GM19351 (cell line): Measurements from ENCODE around the gene HBS1L.
A peak's percentile ranks its signal among the peaks of the same experiment; 100 is the strongest.

ENCODE experiments used
- ATAC-seq: cut with Tn5 transposase; IDR thresholded peaks from one replicate; pipeline ENCODE4 v1.9.1; 2021; ENCODE audit warnings: mild to moderate bottlenecking, moderate library complexity; ENCODE audit not compliant: unreplicated experiment

The HBS1L gene

DNA sequence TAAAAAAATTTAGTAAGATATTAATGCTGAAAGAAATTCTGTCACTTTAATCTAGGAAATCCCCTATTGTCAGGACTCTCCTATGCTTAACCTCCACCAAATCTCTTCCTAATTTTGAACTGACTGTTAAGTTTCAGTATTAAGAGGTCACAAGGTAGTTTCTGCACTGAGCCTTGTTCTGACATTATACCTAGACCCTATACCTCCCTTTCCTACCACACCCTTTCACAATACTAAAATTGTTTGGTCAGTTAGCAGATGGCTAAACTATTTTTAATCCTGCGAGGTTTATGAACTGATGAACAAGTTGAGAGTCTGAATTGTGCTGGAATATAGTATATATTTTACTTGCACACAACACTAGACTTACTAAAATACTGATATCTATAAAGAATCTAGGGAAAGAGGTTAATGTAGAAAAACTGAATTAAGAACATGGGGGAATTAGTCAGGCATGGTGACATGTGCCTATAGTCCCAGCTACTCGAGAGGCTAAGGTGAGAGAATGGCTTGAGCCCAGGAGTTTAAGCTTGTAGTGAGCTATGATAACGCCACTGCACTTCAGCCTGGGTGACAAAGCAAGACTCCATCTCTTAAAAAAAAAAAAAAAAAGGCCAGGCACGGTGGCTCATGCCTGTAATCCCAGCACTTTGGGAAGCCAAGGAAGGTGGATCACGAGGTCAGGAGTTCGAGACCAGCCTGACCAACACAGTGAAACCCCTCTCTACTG is 51.5 kb downstream of the HBS1L start:
- peak; percentile 94 for ATAC-seq

DNA sequence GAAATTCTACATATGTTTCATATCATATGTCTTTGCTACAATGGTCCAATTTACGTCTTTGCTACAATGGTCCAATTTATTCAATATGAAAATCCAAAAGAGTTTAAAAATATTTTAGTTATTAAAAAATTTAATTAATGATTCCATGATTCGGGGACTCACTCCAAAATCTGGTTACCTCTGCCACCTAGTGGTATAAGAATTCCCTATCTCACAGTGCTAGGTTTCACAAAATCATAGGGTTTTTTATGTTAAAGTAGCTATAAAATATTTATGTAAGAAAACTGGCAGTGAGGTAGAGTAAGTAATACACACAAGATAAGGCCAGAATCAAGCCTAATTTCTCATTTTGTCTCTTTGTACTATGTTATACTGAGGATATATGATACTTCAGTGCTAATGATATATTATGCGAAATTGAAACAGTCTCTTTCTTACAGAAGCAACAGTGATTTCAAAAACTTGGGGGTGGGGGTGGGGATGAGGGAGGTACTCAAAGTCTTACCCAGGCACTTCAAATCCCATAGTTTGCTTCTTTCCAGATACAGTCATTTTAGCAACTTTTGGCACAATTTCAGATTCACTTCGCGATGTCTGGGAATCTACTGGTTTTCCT is 52.3 kb downstream of the HBS1L start:
- ATAC-seq: no peak

DNA sequence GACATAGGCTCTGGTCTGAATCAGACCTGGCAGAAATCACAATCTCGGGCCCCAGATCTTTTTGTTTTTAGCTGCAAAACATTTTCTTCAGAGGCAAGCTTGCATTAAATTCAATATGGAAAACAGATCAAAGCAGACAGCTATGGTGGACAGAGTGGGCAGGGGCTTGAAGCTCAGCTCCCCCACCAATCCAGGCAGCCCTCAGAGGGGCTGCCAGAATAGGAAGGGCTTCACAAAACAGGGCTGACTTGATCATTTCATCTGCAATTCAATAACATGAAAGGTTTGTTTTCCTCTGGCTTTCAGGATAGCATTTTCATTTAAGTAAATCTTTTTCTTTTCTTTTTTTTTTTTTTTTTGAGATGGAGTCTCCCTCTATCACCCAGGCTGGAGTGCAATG is 55.5 kb downstream of the HBS1L start:
- no peak for ATAC-seq

DNA sequence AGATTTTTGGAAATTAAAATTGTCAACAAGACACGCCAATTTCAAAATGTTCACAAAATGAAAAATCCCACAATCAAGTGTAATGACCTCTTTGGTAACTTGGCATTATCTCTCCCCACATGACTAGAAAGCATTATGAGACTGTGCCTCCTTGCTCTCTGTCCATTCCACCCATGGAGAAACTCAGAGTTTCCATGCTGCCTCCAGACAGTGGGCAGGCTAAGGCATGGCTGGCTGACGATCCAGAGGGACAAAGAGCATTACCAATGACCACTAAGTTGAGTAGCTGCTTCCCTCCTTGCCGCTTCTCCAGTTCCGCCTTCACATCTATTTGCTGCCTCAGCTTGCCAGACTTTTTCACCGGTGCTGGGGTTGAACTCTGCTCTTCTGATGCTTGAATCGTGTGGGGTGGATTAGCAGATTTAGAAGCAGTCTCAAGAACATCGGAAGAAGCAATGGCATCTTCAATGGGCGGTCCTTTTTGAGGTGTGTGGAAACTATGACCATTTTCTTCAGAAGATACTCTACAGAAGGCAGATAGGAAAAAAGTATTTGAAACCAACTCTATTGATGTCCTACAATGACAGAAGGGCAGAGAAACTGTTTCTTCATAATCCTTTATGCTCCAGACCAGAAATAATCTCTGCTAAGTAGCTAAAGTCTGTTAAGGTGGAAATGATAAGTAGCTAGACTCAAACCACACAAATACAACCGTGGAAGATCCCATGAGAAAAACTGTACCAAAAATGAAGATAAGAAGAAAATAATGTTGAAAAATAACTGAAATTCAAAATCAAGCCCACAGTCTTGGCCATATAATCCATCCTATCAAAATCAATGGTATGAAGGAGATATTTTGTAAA is 57.3 kb downstream of the HBS1L start:
- ATAC-seq: no peak

GRCh38 chr6:134995536-134995935 is 59.1 kb downstream of the HBS1L start:
- no peak for ATAC-seq

DNA sequence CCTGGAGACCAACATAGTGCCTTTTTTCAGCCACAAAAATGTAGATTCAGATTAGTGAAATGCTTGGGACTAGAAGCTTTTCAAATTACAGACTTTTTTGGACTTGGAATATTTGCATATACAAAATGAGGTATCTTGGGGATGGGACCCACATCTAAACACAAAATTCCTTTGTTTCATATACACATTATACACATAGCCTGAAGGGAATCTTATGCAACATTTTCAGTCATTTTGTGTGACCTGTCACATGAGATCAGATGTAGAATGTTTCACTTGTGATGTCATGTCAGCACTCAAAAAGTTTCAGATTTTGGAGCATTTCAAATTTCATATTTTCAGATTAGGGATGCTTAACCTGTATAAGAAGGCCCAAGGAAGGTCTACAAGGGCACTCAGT is 60.2 kb downstream of the HBS1L start:
- ATAC-seq: no peak

DNA sequence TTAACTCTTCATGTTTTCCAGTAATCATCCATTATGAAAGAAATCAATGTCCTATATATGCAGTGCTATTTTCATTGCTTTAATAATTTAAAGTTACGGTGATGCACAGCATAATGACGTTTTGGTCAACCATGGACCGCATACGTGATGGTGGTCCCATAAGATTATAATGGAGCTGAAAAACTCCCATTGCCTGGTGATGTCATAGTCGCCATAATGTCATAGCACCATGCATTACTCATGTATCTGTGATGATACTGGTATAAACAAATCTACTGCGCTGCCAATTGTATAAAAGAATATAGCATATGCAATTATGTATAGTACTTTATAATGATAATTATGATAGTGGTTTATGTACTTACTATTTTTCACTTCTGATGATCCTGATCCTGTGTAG is 62.5 kb downstream of the HBS1L start:
- ATAC-seq: no peak

- ATAC-seq: no peak
These were observed 64.4 kb downstream of the HBS1L start for GRCh38 chr6:134990262-134990661.

- ATAC-seq: no peak
These were observed 69.8 kb downstream of the HBS1L start for GRCh38 chr6:134984821-134985220.

GRCh38 chr6:134983823-134984222 is 70.8 kb downstream of the HBS1L start:
- no peak for ATAC-seq

DNA sequence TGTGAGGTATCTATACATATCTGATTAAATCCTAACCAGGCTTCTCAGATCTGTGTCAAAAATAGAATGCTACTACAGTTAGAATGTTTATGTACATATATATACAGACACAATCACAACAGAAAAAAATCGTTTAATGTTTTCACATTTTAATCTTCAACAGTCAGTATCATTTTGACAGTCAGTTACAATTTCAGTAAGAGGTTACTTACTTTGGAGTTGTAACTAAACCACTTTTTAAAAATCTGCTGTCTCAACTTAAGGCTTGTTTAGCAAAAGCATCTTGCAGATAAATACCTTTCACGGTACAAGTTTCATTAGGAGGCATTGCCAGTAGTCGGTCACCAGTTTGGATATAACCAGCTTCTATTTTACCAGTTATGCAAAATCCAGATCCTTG is 72.5 kb downstream of the HBS1L start:
- ATAC-seq: no peak

- ATAC-seq: no peak
These were observed 73.8 kb downstream of the HBS1L start for GRCh38 chr6:134980846-134981245.

DNA sequence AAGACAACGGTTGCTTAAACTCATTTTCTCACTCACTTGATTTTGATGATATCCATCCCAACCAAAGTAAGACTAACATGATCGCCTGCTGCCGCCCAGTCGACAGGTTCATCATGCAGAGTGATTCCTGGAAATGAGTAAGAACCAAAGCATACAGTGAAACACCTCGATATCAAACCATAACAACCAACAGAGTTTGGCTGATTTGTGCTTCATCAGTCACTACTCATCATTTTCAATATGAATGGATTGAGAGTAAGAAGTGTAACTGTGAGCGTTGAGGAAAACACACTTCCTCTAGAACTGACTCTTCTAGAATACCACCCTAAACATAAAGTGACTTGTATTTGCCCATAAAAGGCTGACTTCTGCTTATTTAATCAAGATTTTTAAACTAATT is 75.5 kb downstream of the HBS1L start:
- peak; percentile 87 for ATAC-seq

DNA sequence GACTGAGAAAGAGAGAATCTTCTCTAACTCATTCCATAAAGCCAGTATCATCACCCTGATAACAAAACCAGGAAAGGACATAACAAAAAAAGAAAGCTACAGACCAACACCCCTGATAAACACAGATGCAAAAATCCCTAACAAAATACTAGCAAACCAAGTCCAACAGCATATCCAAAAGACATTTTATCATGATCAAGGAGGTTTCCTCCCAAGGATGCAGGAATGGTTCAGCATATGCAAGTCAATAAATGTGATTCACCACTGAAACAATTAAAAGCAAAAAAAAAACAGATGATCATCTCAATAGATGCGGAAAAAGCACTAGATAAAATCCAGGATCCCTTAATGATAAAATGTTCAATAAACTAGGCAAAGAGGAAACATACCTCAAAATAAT is 80.3 kb downstream of the HBS1L start:
- ATAC-seq: no peak

DNA sequence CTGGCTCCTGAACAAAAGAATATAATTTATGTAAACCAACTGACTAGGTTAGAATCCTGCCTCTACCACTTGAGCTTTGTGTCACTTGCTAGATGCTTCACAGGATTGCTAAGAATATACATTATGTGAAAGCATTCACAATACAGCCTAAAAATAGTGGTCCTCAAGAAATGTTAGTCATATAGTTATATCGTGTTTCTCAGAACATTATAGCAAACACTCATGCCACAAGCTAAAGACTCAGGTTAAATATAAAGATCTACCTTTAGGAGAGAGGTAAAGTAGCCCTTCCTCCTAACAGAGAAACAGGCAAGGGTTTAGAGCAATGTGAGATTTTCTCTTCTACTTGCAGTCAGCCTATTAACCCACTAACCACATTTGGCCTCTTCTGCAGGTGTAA is 86.9 kb downstream of the HBS1L start:
- ATAC-seq: peak; percentile 73

GRCh38 chr6:134964451-134965203 is 90.0 kb downstream of the HBS1L start:
- ATAC-seq: no peak

DNA sequence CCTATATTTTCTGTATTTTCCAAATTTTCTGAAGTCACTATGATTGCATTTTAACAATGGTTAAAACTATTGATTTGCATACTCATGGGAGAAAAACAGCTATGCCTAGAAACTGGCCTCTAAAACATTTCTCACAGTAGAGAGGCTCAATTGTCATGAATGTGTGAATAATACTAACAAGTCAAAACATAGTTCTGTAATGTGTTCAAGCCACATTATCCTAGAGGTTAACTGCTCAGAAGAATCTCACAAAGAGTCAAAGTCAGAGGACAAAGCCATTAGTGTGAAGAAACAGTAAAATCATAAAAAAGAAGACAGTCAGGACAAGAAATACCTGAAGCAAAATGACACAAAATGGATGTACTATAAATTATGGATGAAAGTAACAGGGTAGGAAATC is 92.2 kb downstream of the HBS1L start:
- ATAC-seq: no peak

- no peak for ATAC-seq
These were observed 93.3 kb downstream of the HBS1L start for GRCh38 chr6:134961366-134961765.

DNA sequence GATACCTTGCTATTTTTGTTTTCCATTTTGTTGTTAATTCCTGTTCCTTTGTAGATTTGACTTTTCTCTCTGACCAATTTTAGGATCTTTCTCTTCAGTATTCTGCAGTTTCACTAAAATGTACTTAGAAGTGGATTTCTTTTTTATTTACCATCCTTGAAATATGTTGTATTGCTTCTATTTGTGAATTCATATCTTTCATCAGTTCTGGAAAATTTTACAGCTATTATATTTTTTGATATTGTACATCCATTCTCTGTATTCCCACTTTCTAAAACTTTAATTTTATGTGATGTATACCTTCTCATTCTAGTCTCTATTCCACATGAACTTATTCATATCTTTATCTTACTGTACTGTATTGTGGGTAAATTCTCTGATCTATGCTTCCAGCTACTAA is 95.0 kb downstream of the HBS1L start:
- ATAC-seq: no peak

DNA sequence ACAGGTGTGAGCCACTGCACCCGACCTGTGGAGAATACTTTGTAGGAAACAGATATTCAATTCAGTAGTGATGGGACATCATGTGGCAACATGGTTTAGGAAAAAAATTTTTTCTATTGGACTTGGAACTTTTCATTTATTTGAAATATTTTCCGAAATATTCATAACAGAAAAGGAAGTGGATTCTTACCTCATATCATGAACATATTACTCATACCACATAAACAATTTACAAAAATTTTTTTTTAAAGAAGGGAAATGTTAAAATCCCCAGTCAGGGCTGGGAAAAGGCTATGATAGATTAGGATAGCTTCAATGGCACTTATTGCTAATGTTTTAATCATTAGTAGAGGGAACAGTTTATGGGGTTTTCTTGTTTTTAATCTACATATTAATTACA is 97.9 kb downstream of the HBS1L start:
- no peak for ATAC-seq

- ATAC-seq: no peak
These were observed 98.6 kb downstream of the HBS1L start for GRCh38 chr6:134956032-134956431.
